ENCODE measurements around the gene RBM38.

RBM38 gene

DNA sequence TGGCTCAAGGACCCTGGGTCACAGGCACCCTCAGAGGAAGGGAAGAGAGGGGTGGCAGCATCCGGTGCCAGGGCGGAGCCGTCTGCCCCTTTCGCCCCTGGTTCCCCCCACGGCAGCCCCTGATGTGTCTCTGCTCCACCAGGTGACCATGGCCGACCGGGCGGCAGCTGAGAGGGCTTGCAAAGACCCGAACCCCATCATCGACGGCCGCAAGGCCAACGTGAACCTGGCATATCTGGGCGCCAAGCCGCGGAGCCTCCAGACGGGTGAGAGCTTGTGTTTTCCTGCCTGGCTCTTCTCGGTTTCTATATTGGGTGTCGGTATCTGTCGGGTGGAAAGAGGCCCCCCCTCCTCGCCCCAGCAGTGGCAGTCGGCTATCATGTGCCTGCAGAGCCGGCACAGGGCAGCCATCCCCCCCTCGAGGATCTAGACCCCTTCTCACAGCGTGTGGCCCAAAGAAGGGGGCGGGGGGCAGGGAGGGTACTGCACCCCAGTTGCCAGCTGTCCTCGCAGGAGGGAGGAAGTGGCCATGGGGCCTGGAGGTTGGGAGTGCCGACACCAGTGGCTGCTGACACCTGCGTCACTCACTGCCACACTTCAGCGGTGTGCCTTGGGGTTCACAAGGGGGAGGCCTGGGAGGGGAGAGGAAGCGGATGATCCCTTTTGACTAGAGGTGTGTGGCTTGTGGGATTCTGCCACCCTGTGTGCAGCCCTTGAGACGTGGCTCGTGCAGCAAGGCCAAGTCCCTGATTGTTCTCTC, 1.5 kb downstream of the RBM38 start:
- DNase-seq = no peak

DNA sequence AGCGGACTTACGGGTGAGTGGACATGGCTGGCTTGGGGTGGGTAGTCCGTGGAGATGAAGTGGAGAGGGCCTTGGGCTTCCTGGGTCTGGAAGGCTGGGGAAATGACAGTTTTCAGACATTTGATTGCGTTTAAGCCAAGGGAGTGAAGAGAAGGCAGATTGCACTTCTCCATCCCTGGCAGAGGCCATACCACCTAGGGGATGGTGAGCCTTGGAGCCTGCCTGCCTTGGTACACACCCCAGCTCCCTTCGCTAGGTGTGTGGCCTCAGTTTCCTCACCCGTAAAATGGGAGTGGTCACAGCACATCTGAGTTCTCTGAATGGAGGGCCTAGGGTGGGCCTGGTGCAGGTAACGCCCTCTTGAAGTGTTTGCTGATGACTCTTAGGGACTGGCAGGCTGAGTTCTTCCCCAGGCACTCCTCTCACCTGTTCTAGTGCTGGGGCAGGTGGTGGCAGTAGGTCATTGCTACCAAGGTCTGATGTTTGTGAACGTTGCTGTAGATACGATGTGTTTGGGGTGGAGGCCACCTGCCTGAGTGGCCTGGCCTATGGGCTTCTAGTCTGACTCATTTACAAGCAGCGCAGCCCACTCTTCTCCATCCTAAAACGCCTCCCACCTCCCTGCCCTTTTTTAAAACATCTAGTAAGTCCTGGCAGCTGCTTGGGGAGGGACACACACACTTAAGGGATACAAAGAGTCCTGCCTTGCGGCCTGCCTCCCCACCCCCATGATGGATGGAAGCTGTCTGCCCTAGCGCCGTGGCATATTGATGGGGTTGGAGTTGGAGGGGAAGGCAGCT, 2.3 kb downstream of the RBM38 start:
- no peak for DNase-seq

DNA sequence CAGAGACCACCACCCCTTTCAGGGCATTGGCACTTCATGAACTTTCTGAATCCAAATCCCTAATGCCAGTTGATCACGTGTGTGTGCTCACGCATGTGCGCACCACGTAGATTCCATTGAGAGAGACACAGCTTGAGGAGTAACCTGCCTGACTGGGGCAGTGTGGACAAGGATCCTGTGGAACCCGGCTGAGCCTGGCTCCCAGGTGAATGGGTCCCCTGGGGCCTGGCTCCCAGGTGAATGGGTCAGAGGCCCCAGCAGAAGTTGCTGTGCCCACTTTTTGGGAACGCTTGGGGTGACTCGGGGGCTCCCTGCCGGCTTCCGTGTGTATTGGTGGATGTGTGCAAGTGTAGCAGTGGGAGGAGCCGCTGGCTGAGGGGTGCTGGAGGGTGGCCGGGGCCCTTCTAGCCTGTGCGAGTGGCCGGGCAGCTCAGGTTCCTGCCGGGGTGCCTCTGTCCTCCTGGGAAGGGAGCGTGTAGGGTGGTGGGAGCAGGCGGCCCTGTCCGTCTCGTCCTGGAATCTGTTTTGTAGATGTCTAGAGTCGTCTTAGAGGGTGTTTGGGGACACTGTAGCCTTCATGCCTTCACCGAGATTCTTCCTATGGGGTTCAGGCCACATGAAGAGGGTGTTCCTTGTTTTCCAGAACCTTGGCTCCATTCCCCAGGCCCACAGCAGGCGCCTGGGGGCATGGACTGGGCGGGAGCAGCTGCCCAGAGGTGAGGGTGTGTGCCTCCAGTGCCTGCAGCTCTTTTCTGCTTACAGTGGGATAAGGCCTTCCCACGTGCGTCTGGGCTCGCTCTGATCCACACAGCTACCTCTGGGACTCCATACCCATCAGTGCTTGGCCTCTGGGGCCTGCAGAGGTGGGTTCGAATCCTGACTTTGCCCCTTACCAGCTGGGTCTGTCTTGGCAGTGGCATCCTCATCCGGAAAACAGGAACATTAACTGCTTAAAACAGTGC, 3.2 kb downstream of the RBM38 start:
- DNase-seq = no peak

DNA sequence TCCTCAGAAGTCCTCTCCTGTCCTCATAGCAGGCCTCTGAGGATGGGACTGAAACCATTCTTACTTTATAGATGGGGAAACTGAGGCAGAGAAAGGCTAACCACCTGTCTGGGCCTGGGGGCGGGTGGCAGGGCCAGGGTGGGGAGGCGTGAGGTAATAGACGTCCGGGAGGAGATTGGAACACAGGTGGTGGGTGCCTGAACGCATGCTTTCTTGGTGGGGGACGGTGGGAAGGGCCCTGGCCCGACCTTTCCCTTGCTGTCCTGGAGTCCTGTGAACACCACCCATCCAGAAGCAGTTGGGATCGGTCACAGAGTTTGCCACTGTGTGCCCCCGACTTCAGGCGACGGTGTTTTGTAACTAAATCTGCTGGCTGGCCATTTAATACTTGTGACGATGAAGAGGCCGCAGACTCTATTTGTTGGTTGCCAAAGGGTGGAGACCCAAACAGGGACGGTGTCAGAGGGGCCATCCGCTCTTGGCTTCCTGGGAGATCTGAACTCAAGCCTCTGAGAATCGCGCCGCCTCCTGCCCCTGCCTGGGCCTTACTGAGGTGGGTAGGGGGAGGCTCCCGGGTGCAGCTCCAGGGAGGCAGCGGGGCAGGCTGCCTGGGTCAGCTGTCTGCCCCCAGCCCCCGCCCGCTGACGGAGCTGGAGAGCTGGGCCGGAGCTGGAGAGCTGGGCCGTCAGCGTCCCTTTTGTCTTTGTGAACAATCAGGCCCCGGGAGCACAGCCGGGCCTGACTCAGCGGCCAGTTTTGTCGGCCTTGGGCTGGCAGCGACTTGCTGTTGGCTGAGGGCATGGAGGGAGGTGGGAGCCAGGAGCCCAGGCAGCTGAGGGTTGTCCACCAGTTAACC, 4.1 kb downstream of the RBM38 start:
- DNase-seq = no peak

DNA sequence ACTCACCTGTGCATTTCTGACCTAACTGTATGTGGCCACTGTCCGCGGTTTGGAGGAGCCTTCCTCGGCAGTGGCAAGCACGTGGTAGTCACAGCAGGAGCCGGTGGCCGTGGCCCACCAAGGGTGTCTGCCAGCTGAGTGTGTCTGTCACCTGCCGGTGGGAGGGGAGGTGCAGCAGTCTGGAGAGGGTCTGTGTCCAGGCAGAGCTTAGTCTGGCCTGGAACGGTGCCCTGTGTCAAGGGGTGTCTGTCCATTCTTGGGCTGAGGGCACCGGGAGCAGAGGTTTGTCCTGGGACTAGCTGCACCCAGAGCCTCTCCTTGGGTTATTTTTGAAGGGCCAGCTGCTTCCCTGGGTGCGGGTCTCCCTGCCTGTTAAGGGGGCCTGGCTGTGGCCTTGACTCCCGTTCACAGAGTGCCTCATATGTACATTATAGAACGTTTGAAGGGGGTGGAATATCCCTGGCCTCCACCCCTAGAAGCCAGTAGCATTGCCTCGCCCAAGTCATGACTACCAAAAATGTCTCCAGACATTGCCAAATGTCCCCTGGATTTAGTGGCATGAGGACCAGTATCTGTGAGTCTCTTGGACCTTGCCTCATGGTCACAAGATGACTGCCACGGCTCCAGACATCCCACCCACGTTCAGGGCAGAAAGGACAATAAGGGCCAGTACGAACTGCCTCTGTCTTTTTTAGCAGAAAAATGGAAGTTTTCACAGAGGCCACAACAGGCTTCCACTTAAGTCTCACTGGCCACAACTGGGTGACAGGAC, 5.2 kb downstream of the RBM38 start:
- DNase-seq = no peak

DNA sequence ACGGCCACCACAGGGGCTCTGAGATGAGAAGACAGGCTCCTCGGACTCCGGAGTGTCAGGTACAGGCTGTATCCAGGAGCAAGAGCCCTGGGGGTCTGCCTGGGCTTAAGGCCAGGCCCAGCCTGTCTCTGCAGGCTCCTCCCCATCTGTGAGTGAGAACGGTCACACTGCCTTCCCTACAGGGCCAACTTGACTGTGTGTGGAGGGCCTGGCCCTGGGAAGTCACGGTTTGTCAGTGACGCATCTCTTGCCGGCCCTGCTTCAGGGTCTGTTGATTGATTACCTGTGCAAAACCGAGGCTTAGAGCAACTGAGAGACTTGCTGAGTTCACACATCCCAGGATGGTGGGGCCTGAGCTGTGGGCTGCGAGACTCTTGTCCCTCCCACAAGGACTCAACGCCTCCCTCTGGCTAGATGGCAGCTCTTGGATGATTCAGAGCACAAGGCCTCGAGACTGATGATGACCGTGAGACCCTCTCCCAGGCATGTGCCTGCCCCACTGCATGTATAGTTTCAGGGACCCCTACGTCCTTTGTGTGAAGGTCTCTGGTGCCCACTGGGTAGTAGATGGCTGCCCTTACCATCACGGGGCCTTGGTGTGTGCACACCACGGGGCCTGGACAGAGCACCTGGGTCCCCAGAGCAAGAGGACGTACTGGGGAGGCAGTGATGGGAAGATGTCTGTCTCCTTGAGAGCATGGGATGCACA, 5.9 kb downstream of the RBM38 start:
- DNase-seq = no peak

DNA sequence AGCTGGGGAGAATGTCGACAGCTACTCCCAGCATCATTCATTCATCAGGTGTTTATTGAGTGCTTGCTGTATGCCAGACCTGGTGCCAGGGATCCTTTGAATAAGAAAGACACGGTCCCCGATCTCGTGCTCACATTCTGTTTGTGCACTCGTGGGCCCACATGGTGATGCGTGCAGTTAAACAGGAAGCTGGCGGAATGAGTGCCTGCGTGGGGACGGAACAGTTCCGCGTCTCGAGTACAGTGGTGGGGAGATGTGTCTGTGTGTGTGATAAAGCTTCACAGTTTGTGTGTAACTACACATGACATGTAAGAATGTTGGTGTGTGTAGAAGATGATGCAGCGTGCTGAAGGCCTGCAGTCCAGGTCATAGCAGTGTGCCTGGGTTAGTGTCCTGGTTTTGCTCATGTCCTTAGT, 6.5 kb downstream of the RBM38 start:
- DNase-seq = no peak

DNA sequence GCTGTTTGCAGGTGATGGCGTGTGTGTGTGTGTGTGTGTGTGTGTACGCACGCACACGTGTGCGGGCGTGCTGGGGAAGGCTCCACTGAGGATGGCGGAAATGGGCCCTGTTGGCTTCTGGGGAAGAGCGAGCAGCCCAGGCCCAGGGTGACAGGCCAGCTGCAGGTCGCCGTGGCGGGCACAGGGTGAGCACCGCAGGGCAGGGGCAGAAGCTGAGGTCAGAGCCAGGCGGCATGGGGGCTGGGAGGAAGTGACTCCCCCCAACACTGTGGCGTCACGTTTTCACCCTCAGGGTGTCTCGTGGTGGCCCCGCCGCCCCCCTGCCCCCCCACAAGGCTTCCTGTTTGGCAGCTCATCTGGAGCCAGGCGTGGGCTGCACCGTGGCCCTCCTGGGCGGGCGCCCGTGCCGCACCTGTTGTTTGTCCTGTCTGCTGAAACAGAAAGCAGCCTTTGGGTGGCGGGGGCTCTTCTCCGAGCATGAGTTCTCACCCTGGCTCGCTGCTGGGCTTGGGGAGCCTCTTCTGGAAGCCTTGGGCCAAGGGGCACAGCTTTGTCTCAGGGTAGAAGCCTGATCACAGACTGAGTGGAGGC, 7.1 kb downstream of the RBM38 start:
- no peak for DNase-seq

DNA sequence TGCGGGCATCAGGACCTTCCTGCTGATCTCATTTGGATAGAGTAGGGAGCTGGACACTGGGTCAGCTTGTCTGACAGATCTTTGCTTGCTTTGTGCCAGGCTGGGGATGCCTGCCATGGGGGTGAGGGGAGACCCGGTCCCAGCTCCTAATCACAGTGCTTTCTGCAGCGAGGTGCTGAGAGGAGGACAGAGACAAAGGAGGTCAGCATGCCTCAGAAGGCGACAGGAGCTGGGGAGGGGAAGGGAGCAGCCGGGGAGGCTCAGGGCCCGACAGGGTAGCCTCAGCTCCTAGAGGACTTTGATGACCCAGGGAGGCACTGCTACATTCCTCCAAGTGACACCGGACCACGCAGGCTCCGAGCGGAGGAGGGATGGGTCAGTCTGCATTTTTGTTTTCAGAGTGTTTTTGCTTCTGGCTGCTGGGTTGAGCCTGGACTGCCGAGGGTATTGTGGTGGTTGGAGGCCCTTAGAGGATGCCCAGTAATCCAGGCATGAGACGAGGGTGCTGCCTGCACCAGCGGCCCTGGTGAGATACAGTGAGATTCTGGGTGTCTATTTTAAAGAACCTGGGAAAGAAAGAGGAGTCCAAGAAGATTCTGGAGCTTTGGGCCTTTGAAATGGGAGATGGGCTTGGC, 7.8 kb downstream of the RBM38 start:
- DNase-seq = no peak

DNA sequence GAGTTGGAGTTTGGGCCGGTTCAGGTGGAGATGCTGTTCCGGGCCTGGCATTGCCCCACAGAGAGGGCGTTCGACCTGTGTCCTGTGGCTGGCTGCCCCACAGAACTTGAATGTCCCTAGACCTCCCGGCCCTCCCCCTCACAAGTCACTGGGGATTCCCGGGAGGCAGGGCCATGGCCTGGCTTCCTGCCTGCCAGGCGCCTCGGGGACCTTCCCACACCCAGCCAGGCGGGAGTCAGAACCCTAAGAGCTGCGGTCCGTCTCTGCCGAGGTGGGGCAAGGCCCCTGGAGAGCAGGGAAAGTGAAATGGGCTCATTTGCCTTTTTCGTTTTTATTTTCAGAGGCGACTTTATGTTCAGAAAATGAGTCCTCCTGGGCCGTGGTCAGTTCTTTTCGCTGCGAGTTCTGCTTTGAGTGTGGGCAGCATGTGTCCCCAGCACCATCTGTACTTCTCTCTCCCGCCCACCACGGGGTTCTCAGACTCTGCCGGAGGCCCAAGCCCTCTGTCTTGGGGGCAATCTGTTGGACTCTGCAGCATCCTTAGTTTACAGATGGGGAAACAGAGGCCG, 8.5 kb downstream of the RBM38 start:
- no peak for DNase-seq

DNA sequence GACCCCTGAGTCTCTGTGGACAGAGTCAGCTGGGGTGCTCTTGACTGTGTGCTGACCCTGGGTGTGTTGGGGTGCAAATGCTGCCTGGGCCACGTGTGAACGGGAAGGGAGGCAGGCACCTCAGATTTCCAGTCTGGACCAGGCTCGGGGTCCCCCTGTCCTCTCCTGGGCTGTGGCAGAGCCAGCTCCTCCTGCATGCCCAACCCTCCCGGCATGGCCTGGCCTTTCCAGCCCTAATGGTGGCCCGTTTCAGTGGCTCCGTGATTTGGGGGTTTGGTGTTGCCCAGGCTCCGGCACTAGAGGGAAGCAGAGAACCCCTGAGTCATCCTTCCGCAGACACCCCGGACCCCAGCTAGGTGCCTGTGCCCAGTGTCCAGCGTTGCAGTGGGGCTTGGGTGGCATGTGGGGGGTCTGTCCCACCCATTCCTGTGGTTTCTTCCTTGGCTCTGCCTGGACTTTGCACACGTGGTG, 9.1 kb downstream of the RBM38 start:
- DNase-seq = no peak

DNA sequence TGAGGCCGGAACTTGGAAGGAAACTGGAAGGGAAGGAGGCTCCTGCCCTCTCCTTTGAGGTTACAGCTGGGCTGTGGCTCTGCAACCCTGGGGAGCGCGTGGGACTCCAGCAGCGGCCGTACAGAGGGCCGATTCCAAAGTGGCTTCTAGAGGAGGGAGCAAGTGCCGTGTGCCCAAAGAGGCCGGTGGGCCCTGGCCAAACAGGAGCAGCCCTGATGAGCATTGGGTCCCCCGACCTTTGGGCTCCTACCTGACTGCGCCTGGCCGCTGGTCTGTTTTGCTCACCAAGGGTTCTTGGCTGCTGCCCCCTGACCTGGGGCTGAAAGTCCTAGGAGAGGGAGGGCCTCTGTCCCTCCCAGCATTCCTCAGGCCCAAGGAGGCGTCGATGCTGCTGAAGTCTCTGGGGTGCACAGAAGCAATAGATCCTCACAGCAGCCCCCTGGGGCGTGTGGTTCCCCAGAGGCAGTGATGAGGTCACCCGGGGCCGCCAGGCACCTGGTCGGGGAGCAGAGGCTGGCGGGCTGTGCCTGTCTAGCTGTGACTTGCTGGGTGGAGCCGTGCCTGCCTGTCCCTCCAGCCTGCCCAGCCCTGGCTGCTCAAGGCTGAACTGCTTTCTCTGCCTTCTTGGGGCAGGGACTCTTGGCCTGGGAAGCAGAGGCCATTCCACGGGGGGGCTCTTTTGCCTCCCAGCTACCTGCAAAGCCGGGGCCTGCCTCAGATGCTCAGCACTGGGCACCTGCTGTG, 9.8 kb downstream of the RBM38 start:
- no peak for DNase-seq

DNA sequence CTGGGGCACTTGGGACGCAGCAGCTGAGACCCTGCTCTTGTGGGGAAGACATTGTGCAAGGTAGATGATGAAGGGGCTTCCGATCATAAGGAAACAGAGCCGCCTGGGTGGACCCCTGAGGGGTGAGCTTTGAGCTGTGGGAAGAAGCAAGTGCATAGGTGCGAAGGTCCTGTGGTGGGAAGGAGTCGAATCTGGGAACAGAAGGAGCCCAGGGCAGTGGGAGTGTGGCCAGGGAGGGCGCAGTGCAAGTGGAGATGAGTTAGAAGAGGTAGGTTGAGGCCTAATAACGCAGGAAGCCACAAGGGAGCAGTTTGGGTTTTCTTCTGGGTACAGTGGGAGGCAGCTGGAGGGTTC, 10.3 kb downstream of the RBM38 start:
- DNase-seq = no peak

DNA sequence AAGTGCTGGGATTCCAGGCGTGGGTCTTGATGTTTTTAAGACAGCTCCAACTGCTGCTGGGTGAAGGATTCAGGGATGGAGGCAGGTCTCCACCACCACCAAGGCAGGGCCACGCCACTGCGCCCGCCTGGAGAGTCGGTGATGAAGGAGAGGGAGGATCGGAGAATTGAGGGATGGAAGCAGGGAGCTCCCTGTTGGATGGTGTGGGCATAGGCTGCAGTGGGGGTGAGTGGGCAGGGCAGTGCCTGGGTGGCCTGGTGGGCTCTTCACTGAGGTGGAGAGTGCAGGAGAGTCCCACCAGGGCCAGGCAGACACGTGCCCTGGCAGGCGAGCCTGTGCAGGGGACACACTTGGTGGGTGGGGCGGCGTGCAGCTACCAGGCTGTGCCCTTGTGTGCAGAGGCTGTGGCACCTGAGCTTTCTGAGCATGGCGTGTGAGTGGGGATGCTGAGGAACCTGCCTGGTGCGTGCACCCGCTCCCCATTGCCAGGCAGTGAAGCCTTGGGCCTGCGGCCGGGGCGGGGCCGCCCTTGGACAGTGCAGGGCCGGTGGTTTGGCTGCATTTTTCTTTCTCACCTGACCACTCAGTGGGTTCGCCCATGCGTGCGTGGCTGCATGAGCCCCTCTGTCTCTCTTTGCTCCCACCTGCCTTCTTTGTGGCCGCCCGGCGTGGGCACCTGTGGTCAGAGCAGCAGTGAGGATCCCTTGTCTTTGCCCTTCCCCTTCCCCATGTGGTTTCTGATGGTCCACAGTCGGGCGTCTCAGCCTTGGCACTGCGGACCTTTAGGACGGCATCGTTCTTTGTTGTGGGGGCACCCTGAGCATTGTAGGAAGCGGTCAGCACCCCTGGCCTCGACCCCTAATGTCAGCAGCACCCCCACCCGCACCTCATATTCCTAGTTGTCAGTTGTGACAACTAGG, 11.3 kb downstream of the RBM38 start:
- no peak for DNase-seq

DNA sequence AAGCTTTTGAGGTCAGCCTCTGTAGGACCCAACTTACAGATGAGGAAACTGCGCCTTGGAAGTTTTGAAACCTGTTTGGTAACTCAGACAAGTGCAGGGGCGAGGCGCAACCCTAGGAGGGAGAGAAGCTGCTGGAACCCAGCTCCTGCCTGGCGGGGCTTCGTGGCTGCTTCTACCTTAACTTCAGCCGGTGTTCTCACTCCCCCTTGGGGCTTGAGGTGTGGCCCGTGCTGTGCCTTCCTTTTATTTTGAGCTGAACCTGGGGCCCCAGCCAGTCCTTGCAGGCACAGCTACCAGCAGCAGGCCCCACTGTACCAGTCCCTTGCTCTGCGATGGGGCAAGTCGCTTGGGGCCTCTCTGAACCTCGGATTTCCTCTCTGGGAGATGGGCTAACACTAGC, 12.0 kb downstream of the RBM38 start:
- DNase-seq = no peak

DNA sequence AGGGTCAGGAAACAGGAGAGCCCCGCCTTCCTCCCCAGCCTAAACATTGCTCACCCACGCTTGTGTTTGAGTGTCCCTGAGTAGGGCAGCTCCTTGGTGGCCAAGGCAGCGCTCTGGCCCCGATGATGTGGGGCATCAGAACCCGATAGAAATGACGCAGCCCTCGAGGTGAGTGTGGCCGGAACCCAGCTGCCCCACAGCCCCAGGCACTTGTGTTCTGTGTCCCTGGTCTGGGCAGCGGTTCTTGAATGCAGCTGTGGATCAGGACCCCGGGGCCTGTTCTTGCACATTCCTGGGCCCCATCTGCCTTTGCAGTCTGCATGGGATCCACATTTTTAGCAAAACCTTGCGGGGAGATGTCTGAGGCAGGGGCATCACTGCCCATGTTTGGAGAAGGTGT, 12.8 kb downstream of the RBM38 start:
- no peak for DNase-seq

DNA sequence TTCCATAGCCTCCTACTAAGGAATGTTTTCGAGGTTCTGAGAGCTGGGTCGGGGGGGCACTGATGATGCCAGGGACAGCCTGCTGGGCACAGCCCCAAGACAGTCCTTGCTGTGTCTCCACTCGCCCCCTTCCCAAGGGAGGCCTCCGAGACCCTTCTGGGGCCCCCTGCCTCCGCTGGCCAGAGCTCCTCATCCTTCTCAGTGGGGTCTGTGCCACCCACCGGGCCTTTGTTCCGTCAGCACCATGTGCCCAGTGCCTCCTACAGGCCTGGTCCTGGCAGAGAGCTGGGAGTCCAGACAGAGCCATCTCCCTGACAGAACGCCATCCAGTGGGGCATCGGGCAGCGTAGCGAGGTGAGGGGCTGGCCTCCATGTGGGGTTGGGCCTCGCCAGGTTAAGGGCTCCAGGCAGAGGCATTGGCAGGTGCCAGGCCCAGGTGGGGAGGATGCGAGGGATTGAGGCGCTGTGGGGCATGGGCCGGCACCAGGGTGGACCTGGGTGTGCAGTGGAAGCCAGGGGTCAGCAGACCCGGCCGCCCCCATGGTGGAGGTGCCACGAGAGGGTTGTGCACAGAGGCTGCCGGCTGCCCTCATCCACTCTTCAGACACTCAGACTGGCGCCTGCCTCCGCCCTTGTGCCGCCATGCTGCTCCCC, 13.3 kb downstream of the RBM38 start:
- DNase-seq = no peak

Measured in HCEC 1CT (cell line).